Posterior vena cava (tissue), 2 donors: ENCODE measurements around the gene FBXL7. TPM values are rescaled to one million over a fixed set of nuclear protein-coding genes. Genes with fewer than 3 reads are reported as not detected.

Source experiments
- DNase-seq: peaks from one replicate; pipeline ENCODE4 v3.0.0-alpha.2; 2020; ENCODE audit warnings: low spot score
- intact Hi-C, 2 donors: fragments of 100-400 bp; cut with DNase I; formaldehyde crosslinking; loops; one replicate each; pipeline versions ENCODE4 v1.14.1 to v1.14.2; 2022 to 2023
- total RNA-seq, 2 donors: library from RNA; stranded (reverse); fragmentation: NEBNext Ultra II Directional; extraction: Animal tissue kit (Norgen Biotek cat#: 25700); gene quantifications; one replicate each; pipeline ENCODE4 v1.2.1, GENCODE V29; 2021
- donor health status: DM: yes; HTN: yes; CAD: no.
- donor health status: DM: yes; HTN: yes; CAD: no.

The FBXL7 gene
- total RNA-seq, 2 donors from 2014 or later, result 22.1 to 29.9 TPM

DNA sequence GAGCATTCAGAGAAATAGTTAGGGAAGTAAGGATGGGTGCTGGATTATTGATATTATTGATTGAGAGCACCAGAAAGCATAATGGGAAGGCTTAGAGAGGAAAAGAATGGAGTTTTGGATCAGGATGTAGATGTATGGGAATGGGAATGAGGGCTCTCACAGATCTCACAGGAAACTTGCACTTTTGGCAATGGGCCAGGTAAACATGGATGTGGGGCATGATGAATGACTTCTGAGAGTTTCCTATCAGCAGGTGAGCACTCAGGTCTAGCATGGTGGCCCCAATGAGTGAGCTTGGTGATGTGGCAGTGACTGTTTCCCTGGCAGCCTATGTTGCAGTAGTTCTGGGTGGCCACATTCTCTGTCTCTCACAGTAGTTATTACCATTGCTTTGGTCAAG lies 283.8 kb downstream of the FBXL7 start:
- DNase-seq, result no peak
- intact Hi-C loops, result no loop called here

DNA sequence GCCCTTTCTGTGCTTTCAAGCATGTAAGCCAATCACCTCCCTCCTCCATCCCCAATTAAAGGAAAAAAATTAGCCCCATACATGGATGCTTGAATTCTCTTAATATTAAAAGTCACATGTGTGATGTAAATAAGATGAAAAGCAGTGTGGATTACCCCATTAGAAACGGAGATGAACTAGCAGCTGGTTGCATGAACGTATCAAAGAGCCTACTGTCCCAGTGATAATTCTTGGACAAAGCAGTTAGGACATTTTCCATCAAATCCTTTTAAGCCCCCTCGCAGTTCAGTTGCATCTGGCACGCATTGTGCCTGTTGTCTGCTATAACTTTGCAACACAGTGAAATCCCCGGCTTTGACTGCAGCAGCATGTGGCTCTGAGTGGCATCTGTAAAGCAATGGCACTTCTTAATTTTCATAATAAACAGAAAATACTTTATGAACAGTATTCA lies 285.6 kb downstream of the FBXL7 start:
- DNase-seq, result no peak
- intact Hi-C loops, result no loop called here

DNA sequence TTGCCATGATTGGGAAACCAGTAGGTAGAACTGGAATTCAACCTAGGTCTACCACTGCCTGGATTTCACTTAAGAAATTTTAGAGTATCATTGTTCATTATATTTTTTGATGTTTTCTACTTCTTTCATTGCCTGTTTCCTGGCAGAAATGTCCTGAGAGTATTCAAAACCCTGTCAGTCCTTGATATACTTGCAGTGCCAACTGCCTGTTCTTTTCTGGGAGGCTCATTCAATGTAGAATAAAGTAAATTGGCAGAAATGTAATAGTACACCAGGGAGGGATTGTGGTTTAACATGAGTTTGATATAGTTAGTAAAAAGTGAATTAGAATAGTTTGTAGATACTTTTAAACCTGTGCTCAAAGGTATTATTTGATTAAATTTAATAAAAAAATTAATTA lies 286.3 kb downstream of the FBXL7 start:
- intact Hi-C loops, result no loop called here
- no peak for DNase-seq

DNA sequence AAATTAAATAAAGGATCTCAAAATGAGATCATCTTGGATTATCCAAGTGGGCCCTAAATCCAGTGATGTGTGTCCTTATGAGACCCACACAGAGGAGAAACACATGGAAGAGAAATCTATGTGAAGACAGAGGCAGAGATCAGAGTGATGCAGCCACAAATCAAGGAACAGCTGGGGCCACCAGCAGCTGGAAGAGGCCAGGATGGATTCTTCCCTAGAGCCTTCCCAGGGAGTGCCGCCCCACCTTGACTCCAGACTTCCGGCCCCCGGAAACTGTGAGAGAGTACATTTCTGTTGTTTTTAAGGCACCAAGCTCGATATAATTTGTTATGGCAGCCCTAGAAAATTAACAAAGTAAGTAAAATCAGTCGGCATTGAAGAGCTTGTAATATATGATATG lies 286.9 kb downstream of the FBXL7 start:
- DNase-seq, result no peak
- intact Hi-C loops, result no loop called here

DNA sequence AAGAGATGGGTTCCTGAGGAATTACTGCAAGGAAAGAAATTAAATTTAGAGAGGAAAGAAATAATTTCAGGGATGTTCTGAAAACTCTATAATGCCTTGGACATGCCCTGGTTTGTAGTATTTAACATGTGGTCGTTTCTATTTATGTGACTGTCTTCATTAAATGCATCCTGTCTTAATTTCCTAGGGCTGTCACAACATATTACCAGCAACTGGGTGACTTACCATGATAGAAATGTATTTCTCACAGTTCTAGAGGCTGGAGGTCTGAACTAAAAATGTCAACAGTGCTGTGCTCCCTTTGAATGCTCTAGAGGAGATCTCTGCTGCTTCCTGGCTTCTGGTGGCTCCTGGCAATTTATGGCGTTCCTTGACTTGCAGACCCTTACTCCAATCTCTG lies 287.7 kb downstream of the FBXL7 start:
- intact Hi-C loops, result no loop called here
- DNase-seq, result no peak

DNA sequence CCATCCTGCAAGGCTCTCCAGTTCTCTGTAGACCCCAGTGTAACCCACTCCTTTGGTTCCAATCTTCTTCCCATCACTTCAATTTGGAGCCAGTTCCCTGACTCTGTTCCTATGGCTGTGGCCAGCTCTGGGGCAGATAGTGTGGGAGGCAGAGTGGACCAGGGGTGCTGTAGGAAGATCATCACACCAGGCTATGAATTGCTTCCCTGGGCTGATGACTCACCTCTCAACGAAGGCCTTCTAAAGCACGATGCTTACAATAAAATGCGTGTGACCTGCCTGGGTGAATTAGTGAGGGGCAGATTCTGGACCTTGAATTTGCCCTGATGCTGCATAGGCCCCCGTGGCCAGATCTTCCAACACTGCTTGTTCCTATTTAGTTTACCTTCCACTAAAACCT lies 289.7 kb downstream of the FBXL7 start:
- DNase-seq, result no peak
- intact Hi-C loops, result no loop called here

DNA sequence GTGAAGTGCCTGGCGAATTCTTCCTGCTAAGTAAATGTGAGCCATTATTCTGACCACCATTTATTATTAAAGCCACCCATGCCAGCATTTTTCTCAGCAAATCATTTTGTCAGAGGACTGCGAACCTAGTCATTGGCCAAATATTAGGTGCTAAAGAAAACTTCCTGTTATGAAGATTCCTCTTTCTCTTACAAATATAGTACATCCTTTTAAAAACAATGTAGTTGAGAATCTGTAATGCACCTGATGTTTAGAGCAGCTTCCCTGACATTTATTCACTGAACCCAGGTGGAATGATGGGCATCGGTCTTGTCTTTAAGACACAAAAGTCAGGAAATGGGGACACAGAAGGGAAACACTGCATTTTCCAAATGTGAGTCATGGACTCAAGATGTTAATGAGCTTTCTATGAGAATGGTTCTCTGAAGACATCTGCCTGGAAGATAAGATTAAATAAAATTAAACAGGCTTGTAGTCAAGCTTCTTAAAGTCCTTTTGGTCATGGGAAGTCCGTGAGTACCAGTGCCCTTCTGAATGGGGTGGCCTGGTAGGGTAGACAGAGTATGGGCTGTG lies 290.6 kb downstream of the FBXL7 start:
- intact Hi-C loops, result no loop called here

DNA sequence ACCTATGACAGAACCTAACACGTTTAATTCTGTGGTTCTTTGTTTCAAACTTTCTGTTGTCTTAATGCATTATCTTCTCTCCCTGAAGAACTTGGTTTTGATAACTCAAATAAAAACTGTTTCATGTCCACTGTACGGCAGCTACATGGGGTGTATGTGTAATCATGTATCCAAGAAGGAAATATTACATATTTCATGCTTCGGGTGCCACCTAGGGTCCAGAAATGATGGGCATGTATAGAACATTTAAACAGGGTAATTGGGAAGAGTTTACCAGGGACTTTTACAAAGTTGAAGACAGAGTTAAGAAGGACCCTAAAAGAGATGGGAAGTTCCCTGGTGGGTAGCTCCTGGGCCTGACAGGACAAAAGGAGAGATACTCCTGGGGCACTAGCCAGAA lies 291.3 kb downstream of the FBXL7 start:
- intact Hi-C loops, result no loop called here
- DNase-seq, result no peak

More for the DNA sequence above, 290.6 kb downstream of the FBXL7 start:
- DNase-seq, result no peak

DNA sequence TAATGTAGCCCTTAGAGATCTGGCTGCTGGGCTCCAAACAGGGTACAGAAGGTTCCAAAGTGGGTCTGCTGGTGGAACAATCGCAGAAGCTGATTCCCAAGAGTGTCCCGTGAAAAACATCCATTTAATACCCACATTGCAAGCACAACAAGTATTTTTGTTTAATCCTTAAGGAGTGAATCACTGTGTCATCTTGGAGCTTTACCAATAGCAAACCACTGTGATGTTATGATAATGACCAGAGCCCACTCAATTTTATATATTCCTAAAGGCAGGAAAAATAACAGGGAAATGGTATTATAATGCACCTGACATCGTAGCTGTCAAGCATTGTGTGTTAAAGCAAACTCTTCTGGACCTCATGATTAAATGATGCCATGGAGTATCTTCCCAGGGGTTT lies 291.9 kb downstream of the FBXL7 start:
- intact Hi-C loops, result no loop called here
- no peak for DNase-seq

DNA sequence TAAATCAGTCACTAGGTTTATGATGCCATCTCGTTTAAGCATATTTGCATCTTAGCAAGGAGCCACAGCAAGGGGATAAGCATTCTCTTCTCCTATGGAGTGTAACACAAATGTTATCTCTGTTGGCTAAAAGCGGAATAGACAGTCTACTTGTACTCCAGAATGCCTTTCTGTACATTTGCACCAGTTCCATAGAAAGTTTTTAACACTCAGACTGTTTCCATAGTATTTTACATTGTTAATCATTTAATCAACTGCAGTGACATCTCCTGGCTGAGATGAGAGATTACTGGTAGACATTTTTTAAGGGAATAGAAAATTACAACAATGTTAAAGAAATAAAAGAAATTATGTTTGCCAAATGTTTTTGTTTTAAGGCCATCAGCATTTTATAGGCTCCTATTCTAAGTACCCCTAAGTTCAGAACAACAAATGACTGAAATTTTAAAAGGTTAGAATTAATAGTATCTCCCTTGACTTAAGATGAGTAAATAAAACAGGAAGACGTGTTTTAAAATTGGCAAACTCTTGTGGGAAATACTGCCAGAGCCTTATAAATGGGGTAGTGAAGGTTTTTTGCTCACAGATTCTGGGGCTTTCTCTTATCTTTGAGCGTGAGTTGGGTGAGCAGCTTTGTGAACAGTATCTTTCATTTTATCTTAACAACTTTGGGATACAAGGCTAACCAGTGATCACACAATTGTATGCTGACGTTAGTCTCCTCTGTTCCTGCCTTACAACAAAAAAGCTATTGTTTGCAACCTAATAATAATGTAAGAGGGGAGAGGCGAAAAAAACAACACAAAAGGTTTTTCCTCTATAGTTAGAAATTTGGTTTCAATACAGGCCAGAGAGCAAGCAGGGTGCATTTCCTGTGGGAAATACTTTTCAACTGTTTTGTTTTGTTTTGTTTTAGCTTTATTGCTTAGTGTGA lies 294.3 kb downstream of the FBXL7 start:
- DNase-seq, result no peak
- intact Hi-C loops, result no loop called here

DNA sequence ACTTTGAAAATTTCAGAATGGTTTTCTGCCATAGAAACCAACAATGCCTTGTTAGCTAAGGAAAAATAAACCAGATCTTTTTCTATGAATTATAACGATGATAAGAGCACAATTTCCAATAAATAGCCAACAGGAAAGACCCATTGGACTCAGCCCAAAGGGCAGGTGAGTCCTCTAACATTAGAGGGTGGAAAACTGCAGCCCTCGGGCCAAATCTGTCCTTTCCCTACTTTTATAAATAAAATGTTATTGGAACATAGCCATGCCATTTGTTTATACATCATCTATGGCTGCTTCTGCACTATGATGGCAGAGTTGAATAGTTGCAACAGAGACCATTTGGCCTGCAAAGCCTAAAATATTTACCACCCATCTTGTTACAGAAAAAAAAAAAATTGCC lies 296.1 kb downstream of the FBXL7 start:
- no peak for DNase-seq
- intact Hi-C loops, result no loop called here

DNA sequence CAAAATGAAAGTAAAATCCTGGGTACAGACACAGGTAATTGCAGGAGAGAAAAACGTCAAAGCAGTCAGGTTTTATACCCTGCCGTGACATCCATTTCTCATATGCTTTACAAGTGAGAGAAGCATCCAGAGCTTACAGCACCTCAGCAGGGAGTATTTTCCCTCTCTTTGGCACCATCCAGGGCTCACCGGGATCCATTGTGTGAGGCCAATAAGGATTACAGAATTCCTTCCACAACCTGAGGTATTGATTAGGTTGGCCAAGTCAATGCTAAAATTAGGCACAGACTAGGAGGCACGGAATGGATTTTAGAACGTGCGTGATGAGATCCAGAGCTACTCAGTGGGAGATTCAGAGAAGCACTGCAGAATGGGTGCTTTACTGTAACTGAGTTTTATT lies 296.6 kb downstream of the FBXL7 start:
- no peak for DNase-seq
- intact Hi-C loops, result no loop called here

DNA sequence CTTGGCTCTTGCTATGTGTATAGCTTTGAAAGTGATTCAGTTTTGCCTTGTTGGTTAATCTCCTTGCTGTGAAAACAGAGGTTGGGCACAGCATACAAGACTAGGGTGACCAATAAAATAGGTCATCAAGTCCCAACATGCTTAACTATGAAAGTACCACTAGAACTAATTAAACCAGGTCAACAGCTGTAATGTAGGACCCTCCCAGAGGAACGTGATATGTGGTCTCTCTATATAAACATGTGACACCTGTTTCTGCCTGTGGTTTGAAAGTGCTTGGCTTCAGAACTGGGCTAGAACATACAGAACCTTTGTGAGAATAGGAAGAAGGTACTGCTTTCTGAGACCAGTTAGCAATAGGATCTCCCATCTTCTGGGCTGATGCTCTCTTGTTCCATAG lies 297.1 kb downstream of the FBXL7 start:
- no peak for DNase-seq
- intact Hi-C loops, result no loop called here

DNA sequence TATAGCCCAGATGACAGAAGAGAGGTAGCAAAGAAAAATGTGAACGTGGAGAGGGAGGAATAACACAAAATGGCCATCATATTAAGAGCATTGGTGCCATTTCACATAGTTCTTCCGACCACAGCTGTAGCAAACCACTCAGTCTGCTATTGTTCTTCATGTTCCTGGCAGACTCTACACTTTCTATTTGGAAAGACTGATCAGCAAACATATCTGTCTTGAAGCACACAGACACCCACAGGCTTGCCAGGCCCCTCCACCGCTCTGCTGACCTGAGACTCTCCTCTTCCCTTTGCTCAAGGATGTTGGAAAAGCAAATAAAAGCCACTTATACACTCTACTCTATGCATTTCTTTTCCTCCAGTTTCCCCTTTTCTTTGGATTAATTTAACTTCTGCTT lies 298.0 kb downstream of the FBXL7 start:
- DNase-seq, result no peak

DNA sequence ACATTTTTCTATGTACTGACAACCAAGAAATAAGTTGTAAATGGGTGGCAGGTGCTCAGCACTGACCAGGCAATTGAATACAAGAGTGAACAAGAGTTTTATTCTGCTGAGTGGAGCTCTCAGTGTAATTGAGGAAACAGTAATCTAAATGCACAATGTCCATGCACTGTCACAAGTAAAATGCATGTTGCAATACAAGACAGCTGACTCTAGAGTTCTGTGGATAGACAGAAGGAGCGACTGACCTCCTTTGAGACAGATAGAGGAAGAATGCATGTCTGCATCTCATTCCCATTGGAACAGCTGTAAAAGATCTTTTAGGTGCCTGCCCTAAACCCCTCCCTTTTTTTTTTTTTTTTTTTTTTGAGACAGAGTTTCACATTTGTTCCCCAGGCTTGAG lies 299.0 kb downstream of the FBXL7 start:
- intact Hi-C loops, result no loop called here
- DNase-seq, result no peak

More for the DNA sequence above, 298.0 kb downstream of the FBXL7 start:
- intact Hi-C loops, result no loop called here

DNA sequence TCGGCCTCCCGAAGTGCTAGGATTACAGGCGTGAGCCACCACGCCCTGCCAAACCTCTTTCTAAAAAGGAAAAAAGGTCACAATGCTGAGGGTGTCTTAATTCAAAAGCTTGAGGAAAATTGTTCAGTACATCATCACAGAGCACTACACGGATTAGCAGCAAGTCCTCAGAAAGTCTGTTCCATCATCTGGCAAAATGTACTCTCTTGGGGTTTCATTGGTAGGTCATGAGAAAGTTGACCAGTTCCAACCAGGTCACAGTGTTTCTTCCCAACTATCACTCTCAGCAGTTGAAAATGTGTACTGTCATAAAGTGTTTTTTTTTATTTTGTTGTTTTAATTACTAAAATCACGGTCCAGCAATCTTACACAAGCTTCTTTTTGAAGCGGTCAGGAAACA lies 299.6 kb downstream of the FBXL7 start:
- no peak for DNase-seq
- intact Hi-C loops, result no loop called here

DNA sequence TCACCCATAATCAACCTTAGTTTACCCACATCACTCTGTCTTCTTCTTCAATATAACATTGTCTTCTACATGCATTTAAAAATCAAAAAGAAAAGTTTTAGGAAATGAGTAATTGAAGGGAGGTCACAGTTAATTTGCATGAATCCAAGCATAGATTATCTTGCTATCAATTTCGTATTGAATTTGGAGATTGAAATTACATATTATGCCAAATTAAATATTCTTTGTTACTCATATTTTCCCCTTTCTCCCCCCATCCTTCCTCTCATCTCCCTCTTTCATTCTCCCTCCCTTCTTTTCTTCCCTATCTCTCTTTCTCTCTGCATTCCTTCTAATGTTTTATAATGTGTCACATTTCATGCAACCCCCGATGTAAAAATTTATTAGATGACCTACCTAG lies 303.3 kb downstream of the FBXL7 start:
- no peak for DNase-seq
- intact Hi-C loops, result no loop called here

DNA sequence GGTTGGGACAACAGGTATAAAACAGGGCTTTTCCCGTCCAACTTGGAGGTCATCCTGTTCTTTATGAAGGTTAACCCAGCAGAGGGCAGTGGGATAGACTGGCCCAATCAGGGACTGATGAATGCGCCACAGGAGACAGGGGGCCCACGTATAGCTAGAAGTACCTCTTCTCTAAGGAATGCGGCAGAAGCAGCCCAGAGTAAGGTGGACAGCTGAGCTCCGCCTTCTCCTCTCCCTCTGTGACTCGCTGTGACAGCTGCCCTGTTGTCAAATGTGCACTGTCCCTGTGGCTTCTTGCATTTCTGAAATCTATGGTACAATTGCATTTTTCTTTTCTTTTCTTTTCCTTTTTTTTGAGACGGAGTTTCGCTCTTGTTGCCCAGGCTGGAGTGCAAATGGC lies 306.6 kb downstream of the FBXL7 start:
- no peak for DNase-seq
- intact Hi-C loops, result no loop called here

DNA sequence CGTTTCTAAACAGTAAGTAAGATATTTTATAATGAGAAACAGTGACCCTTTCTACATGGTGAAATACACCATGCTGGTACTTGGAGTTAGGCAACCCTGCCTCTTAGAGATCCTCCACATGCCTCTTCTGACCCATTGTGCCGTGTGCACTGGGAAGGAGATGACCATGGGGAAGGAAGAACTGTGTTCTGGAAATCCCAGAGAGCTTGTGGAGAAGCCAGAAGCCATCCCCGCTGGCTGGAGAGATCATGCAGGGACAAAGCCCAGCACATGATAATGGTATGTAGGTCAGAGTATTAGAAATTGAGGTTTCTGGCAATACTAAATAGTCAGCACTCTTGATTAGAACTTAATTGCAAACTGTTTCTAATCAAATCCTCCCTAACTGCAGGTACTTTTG lies 307.3 kb downstream of the FBXL7 start:
- intact Hi-C loops, result no loop called here
- DNase-seq, result no peak

DNA sequence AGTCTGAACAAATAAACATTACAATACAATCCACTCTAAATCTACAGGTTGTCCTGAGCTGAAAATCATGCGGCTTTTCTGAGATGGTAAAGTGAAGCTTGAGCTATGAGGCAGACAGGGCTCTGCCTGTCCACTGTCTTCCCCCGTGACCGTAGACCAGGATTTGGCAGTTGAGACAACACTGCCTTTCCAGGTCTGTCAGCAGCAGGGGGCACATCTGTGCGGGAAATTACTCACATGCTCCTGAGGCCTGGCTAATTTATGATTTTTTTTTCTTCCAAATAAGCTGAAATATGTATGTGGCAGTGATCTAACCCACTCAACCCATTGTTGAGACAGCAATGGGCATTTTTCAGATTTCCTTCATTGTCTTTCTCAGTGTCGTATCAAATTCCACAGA lies 307.9 kb downstream of the FBXL7 start:
- intact Hi-C loops, result no loop called here
- no peak for DNase-seq

DNA sequence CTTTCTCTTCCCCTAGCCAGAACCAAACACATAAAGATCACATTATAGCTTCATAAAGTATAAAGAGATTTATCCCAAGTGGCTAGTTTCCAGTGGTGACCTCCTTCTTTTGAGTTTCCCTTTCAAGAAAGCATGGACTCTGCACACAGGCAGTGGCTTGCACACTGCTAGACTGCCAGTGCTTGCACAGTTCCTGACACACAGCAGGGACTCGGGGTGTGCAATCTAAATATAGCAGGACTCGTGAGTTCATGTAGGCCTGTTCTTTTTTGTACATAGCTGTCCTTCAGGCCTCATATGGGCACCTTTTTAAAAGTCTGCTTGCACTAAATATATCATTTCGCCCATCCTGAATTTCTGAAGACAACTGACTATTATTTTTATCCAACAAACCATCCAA lies 308.6 kb downstream of the FBXL7 start:
- intact Hi-C loops, result no loop called here
- DNase-seq, result no peak
